WTC11 (cell line): ENCODE measurements around the gene PBX4.

ENCODE experiments used
- CREB1 ChIP-seq: sonication (generic); formaldehyde crosslinking; IDR thresholded peaks from 2 replicates; pipeline ENCODE4 v1.8.0; 2023; ENCODE audit warnings: mild to moderate bottlenecking, missing genetic modification reagents
- CTCF ChIP-seq: fragments of 200-600 bp; IDR thresholded peaks from 2 replicates; pipeline ENCODE4 v1.8.0; 2022; ENCODE audit warnings: antibody characterized with exemption
- ESRRA ChIP-seq: sonication (generic); formaldehyde crosslinking; IDR thresholded peaks from 2 replicates; pipeline ENCODE4 v1.8.1; 2022; ENCODE audit warnings: mild to moderate bottlenecking, missing genetic modification reagents, borderline replicate concordance
- NFYB ChIP-seq: sonication (generic); formaldehyde crosslinking; conservative IDR thresholded peaks from 2 replicates; pipeline ENCODE4 v1.8.0; 2022; ENCODE audit warnings: low read depth, missing genetic modification reagents
- PRDM15 ChIP-seq: sonication (generic); formaldehyde crosslinking; IDR thresholded peaks from 2 replicates; pipeline ENCODE4 v1.8.0; 2022; ENCODE audit warnings: missing genetic modification reagents
- TEAD4 ChIP-seq: sonication (generic); formaldehyde crosslinking; IDR thresholded peaks from 2 replicates; pipeline ENCODE4 v1.8.0; 2022; ENCODE audit warnings: mild to moderate bottlenecking, missing genetic modification reagents
- USF1 ChIP-seq: sonication (generic); formaldehyde crosslinking; IDR thresholded peaks from 2 replicates; pipeline ENCODE4 v1.8.0; 2022; ENCODE audit warnings: mild to moderate bottlenecking, missing genetic modification reagents
- ZNF232 ChIP-seq: sonication (generic); formaldehyde crosslinking; IDR thresholded peaks from 2 replicates; pipeline ENCODE4 v1.8.0; 2022; ENCODE audit warnings: mild to moderate bottlenecking, missing genetic modification reagents
- ZNF512 ChIP-seq: sonication (generic); formaldehyde crosslinking; IDR thresholded peaks from 2 replicates; pipeline ENCODE4 v1.8.1; 2022; ENCODE audit warnings: missing genetic modification reagents, borderline replicate concordance

DNA sequence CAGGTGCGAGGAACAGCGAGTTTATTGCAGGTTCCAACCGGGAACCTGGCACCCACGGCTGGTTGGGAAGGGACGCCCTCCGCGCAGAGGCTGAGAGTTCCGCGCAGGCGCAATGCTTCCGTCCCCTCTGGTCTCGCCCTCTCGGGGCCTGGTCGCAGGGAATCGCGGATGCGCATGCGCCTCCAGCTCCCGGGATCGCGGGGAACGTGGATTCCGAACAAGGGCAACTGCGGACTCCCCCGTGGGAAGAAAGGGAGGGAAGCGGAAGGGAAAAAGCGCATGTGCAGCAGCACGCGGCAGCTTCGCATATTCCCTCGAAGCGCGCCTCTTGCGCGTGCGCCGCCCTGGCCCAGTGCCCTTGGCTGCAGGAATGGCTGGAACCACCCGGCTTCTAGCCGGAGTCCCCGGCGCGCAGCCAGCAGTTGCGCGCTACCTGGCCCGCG is 104.3 kb downstream of the PBX4 start:
- TF ChIP-seq CTCF (no peak), CREB1 (CRISPR knock-in tag) (no peak), ESRRA (no peak), TEAD4 (CRISPR knock-in tag) (no peak), PRDM15 (CRISPR knock-in tag) (no peak), USF1 (no peak), ZNF512 (CRISPR knock-in tag) (no peak), ZNF232 (CRISPR knock-in tag) (no peak), NFYB (CRISPR knock-in tag) (no peak)
